DMS 273 (cell line): ENCODE measurements around the gene GSS.

Experiments
- DNase-seq: peaks from one replicate; lab custom pipeline; 2025; ENCODE audit not compliant: unreplicated experiment; lab: John Stamatoyannopoulos, UW

The GSS gene

GRCh38 chr20:34978092-34978744 lies 22.6 kb upstream of the GSS start:
- DNase-seq, result no peak

- DNase-seq, result no peak
These were observed 21.9 kb upstream of the GSS start for GRCh38 chr20:34977365-34978091.

DNA sequence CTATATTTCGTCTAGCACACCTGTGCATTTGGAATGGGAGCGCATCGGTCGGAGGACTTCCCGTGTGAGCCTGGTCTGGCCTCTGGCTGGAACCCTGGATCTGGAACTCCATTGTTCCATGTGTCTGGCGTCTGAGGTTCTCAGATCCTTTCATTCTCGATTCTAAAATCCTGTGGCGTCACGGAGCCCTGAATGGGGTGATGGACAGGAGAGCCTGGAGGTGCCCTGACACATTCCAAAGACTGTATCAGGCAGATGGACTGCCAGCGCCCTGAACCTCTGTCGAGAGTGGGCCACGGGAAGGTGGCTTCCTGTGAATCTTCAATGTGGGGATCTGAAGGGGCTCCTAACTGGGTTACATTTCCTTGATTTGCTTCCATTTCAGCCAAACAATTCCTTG lies 20.7 kb upstream of the GSS start:
- no peak for DNase-seq

- DNase-seq, result no peak
These were observed 18.6 kb upstream of the GSS start for GRCh38 chr20:34974246-34974645.

- no peak for DNase-seq
These were observed 16.1 kb upstream of the GSS start for GRCh38 chr20:34971561-34972235.

GRCh38 chr20:34970846-34971560 lies 15.4 kb upstream of the GSS start:
- no peak for DNase-seq

DNA sequence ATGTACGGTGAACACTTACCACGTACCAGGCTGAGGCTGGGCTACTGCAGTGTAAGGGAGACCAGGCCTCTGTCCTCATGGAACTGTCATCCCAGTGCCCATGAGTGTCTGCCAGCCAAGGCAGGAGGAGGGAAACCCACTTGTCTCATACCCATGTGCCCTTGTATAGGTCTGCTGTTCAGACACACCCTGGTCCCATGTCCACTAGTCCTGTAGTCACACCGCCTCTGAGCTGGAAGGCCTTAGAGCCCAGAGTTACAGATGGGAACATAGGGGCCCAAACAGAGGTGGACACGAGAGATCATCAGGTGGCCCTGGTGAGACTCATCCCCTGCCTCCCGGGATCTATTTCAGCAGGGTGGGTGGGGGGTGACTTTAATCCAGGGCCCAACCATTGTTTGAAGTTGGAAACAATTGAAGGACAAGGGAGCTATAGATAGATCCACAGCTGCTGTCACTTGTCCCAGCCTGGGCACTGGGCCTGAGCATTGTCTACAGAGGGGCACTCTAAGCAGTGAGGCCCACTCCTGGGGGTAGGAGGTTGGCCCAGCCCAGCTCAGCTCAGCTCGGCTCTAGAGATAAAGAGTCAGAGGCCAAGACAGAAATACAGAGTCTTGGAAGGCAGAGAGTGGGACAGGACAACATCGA lies 14.7 kb upstream of the GSS start:
- DNase-seq, result no peak

GRCh38 chr20:34968042-34968775 lies 12.6 kb upstream of the GSS start:
- no peak for DNase-seq

- DNase-seq, result no peak
These were observed 11.8 kb upstream of the GSS start for GRCh38 chr20:34967421-34967820.

- no peak for DNase-seq
These were observed 9.4 kb upstream of the GSS start for GRCh38 chr20:34965051-34965450.

DNA sequence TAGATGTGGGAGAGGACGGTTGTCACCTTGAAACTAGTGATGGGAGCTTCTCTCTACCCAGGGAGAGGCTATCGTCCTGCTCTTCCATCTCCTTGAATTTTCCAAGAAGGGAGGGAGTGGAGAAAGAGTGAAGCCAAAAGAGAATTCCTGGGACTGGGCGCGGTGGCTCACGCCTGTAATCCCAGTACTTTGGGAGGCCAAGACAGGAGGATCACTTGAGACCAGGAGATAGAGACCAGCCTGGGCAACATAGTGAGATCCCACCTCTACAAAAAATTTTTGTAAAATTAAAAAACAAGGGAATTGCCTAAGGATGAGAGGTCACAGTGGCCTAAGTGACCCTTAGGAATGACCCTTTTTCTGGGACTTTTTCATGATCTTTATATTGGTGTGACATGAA lies 8.9 kb upstream of the GSS start:
- no peak for DNase-seq

GRCh38 chr20:34956751-34957472 lies 1.3 kb upstream of the GSS start:
- DNase-seq, result no peak

DNA sequence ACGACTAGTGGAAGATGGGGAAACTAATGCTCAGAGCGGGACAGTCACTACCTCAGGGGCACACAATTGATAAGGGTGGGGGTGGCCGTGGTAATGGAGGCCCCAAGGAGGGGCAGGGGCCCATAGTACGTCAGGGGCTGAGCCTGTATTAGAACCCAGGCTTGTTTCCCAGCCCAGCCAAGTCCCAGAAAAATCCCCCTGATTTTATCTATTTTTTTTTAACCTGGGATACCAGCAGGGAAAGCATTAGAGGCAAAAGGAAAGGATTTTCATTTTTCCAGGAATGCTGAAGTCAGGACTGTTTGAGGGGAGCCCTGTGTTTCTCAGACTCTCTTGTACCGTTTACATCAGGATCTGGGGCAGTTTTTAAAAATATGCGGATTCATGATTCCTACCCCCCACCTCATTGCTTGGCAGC lies 444 bp upstream of the GSS start:
- DNase-seq, result no peak

DNA sequence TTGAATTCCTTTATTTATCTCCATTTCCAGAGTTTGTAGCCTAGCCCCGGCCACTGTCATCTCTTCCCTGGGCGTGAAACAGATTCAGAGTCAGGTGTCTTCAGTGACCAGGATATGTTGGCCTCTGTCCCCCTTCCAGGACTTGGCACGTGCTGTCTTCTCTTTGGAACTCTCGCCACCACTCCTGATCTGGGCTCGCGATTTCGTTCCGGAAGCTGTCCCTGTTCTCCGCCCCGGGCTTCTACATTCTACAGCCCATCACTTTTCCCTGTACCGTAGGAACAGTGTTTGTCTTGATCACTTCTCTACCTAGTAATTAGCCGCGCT lies 739 bp downstream of the GSS start:
- peak; percentile 70 for DNase-seq

DNA sequence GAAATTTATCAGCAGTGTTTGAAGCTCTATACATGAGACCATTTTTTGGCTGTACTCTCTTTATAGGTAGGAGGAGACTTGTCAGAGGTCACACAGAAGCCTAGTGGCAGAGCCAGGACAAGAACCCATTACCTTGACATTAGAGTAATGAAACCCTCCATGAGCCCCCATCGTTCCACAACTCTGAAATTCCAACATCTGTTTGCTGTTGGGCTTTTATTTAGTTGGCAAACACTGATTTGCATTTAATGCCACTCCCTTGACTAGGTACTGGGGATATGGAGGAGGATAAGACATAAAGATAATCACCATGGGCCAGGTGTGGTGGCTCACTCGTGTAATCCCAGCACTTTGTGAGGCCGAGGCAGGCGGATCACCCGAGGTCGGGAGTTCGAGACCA lies 1.6 kb downstream of the GSS start:
- DNase-seq, result no peak

DNA sequence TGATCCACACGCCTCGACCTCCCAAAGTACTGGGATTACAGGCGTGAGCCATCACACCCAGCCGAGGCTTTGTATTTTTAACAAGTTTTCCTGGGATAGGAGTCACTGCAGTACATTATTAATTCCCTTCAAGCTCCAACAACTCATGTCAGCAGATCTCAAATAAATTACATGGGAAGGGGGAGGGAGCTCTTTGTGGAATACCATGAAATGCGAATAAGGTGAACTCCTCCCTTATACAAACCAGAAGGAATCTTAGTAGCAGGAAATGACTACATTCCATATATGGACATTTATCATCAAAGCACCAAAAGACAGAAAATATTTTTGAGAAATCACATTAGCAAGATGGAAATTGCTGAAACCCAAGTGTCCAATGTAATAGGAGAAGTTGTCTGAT lies 2.9 kb downstream of the GSS start:
- peak; percentile 31 for DNase-seq

GRCh38 chr20:34951652-34952051 lies 4.0 kb downstream of the GSS start:
- peak; percentile 89 for DNase-seq

- peak; percentile 25 for DNase-seq
These were observed 4.4 kb downstream of the GSS start for GRCh38 chr20:34951252-34951651.

GRCh38 chr20:34949120-34949519 lies 6.5 kb downstream of the GSS start:
- no peak for DNase-seq

- no peak for DNase-seq
These were observed 7.6 kb downstream of the GSS start for GRCh38 chr20:34948030-34948429.
